ENCODE data around the gene WDR17. TPM values are rescaled to one million over a fixed set of nuclear protein-coding genes. Genes with fewer than 3 reads are reported as not detected.

Gene WDR17
- polyA plus RNA-seq (ENCODE audit: insufficient read length in 3 of 3), result 1 to 10 TPM; 6.0 to 7.3 (median 6.4) TPM

- DNase-seq (ENCODE audit: low read depth in 3 of 3, low spot score in 2 of 3), result peak; percentile 57 to 78 (median 67)
These were observed at the start of gene WDR17 for GRCh38 chr4:176065435-176066291. TSS of gene WDR17 (plus strand) at chr4:176065841. CDS start at chr4:176111581, 45,740 bp downstream.

- DNase-seq (ENCODE audit: low read depth in 3 of 3, low spot score in 2 of 3), result no peak
These were observed 49.0 kb upstream of the WDR17 start for GRCh38 chr4:176016601-176017000.

DNA sequence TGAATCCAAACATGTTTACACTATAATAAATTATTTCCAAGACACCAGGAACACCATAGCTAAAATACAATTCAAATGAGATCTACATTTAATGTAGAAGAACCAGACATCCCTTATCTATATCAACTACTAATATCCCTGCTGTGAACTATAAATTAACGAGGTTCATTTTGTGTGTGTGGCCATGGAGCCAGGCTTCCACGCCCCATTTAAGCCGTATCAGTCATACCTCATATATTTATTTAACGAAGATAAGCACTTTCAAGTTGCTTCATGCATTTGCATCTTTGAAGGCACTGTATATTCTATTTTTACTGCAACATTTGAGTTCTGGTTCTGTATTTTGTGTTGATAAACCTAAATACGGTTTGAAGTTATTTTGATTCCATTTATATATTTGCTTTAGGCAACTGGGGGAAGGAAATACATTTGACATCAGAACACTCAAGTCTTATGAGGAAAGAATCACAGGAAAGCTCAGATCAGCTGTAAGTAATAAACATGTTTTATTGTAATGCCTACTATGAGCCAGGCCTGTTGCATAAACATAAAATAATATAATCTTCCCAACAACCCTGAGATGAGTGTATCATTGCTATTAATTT is 45.1 kb upstream of the WDR17 start:
- no peak for DNase-seq (ENCODE audit: low read depth in 3 of 3, low spot score in 2 of 3)

DNA sequence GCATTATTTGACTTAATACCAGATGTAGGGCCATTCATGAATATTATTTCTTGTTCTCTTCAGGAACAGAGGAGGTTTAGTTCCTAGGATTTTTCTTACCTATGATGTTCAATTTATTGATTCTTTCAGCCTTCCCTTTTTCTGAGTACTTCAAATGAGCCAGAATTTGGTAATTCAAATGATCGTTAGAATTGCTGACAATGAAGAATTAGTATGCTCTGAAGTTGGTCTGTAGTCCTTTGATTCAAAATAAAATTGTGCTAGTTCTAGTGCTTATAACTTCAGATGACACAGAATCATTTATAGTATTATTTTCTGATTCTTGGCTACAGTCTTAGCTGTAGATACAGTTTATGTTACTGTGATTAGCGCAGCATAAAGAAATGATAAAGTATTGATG is 35.2 kb upstream of the WDR17 start:
- DNase-seq (ENCODE audit: low read depth in 3 of 3, low spot score in 2 of 3), result no peak

DNA sequence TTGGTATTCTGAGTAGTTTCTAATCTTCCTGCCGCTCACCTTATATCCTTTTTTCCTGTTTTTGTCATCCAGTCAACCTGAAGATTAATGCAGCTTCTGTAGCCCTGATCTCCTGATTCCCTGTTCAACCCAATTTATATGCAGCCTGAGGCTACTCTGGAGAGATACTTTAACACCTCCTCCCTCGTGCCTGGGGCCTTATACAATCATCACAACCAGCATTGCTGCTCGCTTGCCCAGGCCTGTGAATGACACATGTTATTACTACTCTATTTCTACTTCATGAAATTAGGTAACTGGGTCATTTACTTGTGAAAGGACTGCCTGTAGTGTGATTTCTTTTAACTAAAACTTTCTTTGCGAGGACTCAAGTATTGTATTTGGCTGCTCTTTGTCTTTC is 33.7 kb upstream of the WDR17 start:
- DNase-seq (ENCODE audit: low read depth in 3 of 3, low spot score in 2 of 3), result no peak

DNA sequence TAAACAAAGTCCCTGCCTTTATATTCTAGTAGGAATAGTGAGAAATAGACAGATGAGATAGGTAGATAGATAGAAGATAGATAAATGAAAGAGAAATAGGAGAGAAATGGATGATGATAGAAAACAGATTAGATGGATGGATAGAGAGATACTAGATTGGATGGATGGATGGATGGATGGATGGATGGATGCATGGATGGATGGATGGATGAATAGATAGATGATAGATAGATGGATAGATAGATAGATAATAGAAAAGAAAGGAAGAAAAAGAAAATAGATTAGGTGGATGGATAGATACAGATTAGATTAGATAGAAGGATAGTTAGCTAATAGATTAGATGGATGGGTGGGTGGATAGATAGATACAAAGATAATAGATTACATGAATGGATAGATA is 33.2 kb upstream of the WDR17 start:
- no peak for DNase-seq (ENCODE audit: low read depth in 3 of 3, low spot score in 2 of 3)

DNA sequence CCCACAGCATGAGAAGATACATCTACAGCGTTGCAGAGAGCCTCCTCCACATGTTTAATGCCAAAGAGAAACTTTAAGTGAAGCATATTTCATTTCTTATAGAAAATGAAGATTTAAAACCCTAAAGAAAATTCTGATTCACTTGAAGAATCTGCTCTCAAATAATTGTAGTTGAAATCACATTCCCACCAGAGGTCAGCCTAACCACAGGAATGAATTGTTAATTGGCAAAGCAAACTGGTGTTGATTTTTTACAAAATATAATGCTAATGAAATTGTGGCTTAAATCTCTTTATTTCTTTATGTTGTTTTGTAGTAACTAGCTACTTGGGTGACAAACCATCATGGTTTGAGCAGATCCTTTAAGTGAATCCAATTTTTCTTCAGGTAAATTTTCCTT is 31.1 kb upstream of the WDR17 start:
- DNase-seq (ENCODE audit: low read depth in 3 of 3, low spot score in 2 of 3), result peak in 2 of 3 donors; percentile 8 to 10

GRCh38 chr4:176034936-176035335 is 30.7 kb upstream of the WDR17 start:
- no peak for DNase-seq (ENCODE audit: low read depth in 3 of 3, low spot score in 2 of 3)

GRCh38 chr4:176036585-176037205 is 28.9 kb upstream of the WDR17 start:
- DNase-seq (ENCODE audit: low read depth in 3 of 3, low spot score in 2 of 3), result no peak

- no peak for DNase-seq (ENCODE audit: low read depth in 3 of 3, low spot score in 2 of 3)
These were observed 26.9 kb upstream of the WDR17 start for GRCh38 chr4:176038789-176039188.

- DNase-seq (ENCODE audit: low read depth in 3 of 3, low spot score in 2 of 3), result no peak
These were observed 23.4 kb upstream of the WDR17 start for GRCh38 chr4:176042195-176042594.

DNA sequence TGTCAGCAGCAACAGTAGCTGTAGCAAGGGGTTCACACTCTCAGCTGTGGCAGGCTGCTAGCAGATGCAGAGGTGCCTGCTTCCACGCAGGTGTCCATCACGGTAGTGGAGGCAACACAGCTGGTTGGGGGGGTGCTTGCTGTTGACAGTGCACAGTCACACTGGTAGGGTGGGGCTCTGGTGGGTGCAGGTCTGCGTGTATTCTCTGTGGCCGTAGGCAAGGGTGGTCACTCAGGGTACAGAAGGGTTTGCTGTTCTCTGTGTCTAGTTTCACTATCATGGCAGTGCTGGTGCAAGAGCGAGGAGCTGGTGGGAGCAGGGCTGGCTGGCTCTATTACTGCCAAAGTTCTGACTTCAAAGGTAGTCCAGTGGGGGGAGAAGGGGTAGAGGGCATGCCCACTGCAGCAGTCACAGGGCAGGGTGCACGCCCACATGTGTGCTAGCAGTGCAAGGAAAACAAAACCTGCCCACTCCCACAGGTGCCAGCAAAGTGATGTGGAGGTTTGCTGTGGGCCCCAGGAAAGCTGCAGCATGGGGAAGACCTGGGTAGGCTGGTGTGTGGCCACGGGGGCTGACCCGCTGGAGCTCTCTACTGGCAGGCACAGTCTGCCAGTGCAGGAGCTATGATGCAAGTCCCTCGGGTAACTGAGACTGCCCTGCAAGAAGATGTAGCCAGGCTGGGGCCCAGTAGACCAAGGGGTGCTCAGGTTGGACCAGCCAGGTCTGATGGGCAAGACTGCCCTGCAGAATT is 21.6 kb upstream of the WDR17 start:
- DNase-seq (ENCODE audit: low read depth in 3 of 3, low spot score in 2 of 3), result no peak

DNA sequence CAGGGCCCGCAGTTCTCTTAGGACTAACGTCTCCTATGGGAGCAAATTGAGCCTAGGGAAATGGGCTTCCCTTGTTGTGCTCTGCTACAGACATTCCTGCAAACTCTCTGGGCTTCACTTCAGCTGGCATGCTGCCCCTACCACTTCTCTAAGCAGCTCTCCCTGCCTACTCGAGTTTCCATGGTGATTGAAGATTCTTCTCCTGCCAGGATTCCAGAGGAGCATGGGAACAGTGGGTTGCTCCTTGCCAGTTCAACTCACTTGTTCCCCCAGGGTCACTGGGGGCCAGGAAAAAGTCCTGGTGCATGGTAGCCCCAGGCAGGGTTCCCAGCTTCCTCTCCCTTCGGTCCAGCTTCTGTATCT is 21.1 kb upstream of the WDR17 start:
- DNase-seq (ENCODE audit: low read depth in 3 of 3, low spot score in 2 of 3), result no peak

DNA sequence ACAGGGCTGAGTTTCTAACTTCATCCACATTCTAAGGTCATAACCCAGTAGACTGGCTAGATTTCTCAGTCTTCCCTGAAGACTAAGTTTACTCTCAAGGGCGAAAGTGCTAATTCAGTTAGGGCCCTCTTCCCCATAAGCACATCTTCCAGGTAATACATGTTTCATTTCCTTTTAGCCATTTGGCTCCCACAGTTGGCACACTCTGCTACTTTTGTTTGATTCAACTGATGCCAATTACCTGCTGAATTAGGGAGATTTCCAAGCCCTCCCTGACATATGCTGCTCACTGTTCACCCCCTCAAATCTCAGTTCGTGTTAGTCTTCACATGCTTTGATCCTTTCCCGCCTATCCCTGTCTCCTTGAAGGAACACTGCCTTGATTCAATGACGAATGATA is 17.0 kb upstream of the WDR17 start:
- no peak for DNase-seq (ENCODE audit: low read depth in 3 of 3, low spot score in 2 of 3)

GRCh38 chr4:176052744-176053143 is 12.9 kb upstream of the WDR17 start:
- no peak for DNase-seq (ENCODE audit: low read depth in 3 of 3, low spot score in 2 of 3)

GRCh38 chr4:176053785-176054184 is 11.9 kb upstream of the WDR17 start:
- DNase-seq (ENCODE audit: low read depth in 3 of 3, low spot score in 2 of 3), result no peak

DNA sequence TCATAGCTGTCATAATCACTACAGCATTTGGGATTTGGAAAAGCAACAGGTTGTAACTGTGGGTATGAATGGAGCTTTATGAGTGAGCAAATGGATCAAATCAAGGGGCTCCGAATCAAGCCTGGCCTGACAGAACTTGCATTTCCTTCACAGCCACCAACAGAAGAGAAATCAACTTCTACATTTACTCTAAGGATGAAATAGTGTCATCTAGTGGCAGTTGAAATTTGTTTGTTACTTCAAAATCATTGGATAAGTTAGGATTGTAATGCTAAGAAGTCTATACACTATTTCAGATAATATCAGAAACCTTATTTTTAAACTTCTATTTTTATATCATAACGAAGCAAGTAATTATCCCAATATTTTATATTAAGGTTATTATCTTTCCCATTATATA is 10.7 kb upstream of the WDR17 start:
- no peak for DNase-seq (ENCODE audit: low read depth in 3 of 3, low spot score in 2 of 3)

- no peak for DNase-seq (ENCODE audit: low read depth in 3 of 3, low spot score in 2 of 3)
These were observed 1.9 kb upstream of the WDR17 start for GRCh38 chr4:176063718-176064117.

- no peak for DNase-seq (ENCODE audit: low read depth in 3 of 3, low spot score in 2 of 3)
These were observed 1.1 kb upstream of the WDR17 start for GRCh38 chr4:176064539-176064938.

DNA sequence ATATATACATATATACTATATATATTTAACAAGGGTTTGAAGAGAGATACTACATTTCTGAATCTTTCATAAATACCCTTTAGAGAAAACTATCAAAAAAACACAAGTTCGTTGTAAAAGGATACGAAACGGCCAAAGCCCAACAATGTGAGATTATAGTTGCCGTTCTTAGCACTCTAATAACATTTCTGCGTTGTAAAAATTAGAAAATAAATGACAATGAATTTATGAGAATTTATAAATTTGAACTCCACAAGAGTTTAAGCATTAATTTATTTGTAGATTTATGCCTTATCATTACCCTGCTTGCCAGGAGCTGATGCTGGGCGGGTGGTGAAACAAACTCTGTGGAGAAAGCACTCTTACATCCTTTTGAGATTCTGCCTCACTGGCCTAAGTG is 1.1 kb downstream of the WDR17 start:
- no peak for DNase-seq (ENCODE audit: low read depth in 3 of 3, low spot score in 2 of 3)

- no peak for DNase-seq (ENCODE audit: low read depth in 3 of 3, low spot score in 2 of 3)
These were observed 11.9 kb downstream of the WDR17 start for GRCh38 chr4:176077561-176077960.

All from right renal cortex interstitium (tissue), 3 donors.